ENCODE data around the gene GFRA4.

GRCh38 chr20:3648951-3649350 is 14.2 kb downstream of the GFRA4 start:
- TF ChIP-seq RAD21 (IDR thresholded peaks at IDR 0.05; ENCODE audit: low read depth), result no peak
- TF ChIP-seq EZH2 (IDR thresholded peaks at IDR 0.05), result no peak
- TF ChIP-seq REST (IDR thresholded peaks at IDR 0.05; ENCODE audit: low read depth), result no peak
- no peak for TF ChIP-seq POLR2A (IDR thresholded peaks at IDR 0.05; ENCODE audit: borderline replicate concordance, extremely low read depth, insufficient read depth, insufficient read length)
- TF ChIP-seq CTCF (IDR thresholded peaks at IDR 0.05 in 2 of 3, conservative IDR thresholded peaks at IDR 0.05 in 1 of 3; ENCODE audit: borderline replicate concordance in 1 of 3, insufficient read depth in 1 of 3, low read depth in 2 of 3, low read length in 2 of 3), result no peak
- no peak for TF ChIP-seq POLR2AphosphoS5 (IDR thresholded peaks at IDR 0.05; ENCODE audit: low read depth, low read length)
- TF ChIP-seq SP1 (IDR thresholded peaks at IDR 0.05; ENCODE audit: low read depth), result no peak
- no peak for TF ChIP-seq EGR1 (IDR thresholded peaks at IDR 0.05; ENCODE audit: low read depth)
